HG03469 (cell line): Measurements from ENCODE around the gene GGT1.
"Not testable (repeated sequence)": the region's sequence is repeated elsewhere in the genome, so short reads cannot be mapped to it uniquely, and the experiment has no call there.

Experiments
- ATAC-seq: cut with Tn5 transposase; IDR thresholded peaks from one replicate; pipeline ENCODE4 v1.9.1; 2021; ENCODE audit warnings: mild to moderate bottlenecking, moderate library complexity, moderate number of reproducible peaks; ENCODE audit not compliant: unreplicated experiment

Gene GGT1

DNA sequence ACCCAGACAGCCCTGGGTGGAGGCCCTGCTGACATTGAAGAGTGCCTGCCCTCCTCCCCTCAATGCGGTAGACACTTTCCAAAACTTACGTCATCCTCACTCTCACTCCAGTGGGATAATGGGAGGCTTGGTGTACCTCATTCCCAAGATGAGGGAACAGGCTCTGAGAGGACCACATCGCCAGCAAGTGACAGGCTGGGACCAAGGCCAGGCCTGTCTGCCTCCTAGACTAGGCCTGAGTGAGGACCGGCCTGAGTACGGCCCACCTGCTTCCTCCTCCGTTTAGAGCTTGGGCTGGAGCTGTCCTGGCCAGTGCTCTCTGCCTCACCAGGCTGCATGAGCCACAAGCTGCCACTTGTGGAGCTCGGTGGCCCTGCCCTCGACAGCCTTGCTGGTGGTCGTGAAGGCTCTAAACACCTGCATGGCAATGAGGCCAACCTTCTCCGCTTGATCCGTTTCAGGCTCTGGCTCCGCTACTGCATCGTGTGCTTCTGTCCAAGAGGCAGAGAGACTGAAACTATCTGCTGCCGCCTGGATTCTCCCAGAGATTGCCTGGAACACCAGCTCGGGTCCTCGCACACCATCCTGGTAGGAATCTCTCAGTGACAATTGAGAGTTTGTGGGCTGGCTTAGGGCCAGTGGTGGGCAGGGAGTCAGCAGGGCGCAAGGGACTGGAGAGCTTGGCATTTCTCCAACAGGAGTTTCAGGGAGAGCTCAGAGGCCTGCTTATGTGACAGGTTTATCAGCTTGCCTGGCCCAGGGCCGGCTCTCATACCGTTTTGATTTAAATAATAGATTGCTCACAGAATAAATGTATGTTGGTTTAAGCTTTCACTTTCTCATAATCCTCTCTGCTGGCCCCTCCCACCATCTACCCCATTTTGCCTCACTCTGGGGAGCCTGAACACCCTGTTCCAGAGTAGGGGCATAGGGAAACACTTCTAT is 19.5 kb upstream of the GGT1 start:
- ATAC-seq = no peak

DNA sequence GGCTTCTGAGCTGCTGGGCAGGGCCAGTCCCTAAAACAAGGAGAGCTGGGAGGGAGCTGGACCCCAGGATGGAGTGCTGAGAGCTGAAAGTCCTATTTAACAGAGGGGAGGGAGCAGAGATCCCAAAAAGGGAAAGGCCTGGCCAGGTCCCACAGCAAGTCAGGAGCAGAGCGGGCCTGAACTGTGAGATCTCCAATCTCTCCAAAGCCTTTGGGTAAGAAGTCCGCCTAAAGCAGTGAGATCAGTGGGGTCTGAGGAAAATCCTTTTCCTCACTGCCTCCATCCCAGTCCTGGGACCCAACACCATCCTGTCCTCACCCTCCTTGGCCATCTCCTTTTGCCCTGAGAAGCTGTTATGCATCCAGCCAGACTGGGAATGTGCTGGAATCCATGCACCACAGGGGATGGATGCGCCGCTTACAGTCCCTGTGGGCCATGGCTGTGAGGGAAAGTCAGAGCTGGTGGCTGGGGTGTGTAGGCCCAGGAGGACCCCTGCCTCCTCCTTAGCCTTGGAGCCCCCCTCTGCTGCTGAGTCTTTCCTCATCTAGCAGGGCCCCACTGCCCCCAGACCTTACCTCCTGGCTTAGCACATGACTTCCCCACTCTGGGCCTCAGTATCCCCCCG is 18.7 kb upstream of the GGT1 start:
- ATAC-seq = no peak

DNA sequence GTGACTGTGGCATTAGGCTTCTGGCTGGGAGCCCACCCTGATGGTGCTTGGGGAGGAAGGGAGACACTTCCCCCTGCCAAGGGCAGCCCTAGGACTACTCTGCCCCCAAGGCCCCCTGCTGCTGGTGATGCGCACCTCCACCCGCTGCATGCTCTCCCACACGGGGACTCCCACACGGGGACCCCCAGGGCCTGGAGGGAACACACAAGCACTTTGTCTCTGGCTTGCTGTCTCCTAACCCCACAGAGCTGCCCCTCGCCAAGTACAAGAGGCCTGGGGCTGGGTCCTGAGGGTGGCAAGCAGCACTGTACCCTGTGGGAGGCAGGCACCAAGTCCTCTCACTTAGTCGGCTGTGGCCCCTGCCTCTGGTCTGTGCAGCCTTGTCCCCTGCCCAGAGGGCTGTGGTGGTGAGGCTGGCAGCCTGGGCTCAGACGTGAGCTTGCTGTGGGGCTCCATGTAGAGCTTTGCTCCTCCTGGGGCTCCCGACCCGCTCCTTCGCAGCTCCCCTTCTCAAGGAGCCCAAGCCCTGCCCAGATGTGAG is 18.1 kb upstream of the GGT1 start:
- ATAC-seq = no peak

DNA sequence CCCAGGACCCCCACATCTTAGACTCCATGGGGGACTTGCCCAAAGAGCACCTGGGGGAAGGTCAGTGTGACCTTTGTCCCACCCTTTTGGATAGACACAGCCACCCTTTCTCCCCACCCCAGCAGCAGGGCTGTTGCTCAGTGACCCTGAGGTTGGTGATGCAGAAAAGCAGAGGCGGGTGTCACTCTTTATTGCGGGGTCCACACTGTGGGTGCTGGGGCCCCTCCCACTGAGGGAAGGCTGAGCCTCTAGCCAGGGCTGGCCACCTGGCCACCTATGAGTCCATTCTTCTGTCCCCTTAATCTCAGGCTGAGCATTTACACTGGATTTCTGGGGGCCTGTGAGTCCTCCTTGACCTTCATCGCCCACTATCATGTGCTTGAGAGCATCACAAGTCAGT is 17.5 kb upstream of the GGT1 start:
- no peak for ATAC-seq

DNA sequence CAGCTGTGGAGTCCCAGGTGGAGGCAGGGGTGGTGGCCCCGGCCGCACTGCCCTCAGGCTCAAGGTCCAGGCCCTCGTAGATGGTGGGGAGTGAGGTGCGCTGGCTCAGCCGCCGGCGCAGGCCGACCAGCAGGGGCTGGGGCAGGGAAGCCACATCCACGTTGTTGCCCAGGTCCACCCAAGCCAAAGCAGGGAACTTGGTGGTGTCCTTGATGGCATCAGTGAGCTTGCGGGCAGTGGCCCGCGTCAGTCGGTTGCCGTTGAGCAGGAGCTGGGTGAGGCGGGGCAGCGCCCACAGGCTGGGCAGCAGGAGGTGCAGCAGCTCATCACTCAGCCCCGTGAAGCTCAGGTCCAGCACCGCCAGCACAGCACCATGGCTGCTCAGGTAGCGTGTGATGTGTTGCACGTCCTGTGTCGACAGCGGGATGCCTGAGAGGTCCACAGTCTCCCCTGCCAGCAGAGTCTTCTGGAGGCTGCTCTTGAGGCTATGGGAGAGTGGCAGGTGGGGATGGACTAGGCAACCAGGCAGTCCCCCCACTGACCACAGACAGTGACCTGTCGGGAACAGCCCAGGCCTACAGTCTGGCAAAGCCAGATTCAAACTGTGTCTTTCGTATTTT is 17.0 kb upstream of the GGT1 start:
- no peak for ATAC-seq

DNA sequence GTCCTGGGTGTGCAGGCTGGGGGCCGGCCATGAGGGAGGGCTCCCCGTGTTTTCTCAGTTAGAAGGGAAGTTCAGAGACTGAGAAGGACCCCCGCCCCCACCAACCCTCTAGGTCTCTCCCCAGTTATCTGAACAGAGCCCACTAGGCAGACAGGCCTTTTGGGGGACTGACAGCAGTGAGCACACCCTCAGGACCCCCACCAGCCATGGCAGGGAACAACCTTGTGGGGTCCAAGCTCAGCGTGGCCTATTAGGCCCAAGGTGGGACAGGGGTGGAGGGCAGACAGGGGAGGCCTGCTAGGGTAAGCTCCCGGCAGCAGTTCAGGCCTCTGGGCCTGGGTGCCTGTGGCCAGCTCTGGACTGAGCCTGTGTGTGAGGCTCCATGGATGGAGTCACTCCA is 15.7 kb upstream of the GGT1 start:
- no peak for ATAC-seq

DNA sequence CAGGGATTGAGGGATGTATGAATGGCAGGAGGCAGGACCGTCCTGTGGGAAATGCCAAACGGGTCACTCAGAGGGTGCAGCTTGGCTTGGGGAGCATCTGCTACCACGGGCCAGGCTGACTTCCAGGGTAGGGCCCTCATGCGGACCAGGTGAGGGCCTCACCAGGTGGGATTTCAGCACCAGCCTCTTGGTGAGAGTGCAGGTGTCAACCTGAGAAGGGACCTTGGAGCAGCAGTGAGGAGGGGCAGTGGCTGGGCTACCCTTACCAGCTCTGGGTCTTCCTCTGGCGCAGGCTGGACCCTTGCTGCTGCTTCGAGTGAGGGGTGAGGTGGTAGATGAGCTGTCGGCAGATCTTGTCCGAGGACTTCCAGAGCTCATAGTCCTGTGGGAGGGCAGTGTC is 15.0 kb upstream of the GGT1 start:
- ATAC-seq = no peak

DNA sequence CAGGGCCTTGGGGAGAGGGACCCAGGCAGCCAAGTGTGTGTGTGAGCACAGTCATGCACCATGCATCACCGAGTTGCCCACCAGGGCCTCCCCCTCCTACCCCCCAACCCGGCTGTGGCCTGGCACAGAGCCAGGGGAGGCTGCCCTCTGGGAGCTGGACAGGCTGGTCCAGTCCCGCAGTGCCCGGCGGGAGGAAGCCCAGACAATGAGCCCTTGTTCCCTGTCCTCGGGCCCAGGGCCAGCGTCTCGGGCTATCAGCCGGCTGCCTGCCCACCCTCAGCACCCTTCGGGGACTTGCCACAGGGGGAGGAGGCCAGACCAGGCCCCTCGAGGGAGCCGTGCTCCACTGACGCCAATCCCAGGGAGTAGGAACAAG is 14.6 kb upstream of the GGT1 start:
- no peak for ATAC-seq

DNA sequence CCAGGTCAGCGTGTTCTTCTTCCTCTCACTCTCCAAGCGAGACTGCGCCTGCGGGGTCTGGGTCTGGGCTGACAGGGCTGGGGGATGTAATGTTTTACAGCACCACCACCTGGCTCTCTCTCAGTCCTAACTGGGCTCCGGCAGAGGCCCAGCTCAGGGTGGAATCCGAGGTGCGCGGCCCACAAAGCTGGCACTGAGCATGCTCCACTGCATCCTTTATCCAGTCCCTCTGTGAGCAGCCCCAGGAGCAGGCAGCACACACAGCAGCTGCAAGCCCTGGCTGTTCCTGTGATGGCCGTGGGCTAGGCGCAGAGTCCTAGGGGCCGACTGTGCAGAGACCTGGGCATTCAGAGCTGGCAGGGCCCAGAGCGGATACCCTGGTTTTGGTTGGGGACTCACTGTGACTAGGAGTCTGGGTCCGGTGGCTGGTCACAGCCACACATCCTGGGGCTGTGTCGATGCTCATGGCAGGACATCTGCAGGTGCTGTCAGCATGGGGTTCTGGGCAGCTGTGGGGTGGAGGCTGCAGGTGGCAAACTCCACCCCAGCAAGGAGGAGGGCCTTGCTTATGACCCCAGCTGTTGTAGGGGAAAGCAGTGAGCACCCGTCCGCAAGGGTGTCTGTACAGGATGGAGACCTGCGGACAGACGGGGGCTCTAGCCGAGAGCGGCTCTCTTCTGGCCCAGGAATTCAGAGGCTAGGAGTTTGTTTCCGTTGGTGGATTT is 14.1 kb upstream of the GGT1 start:
- no peak for ATAC-seq

DNA sequence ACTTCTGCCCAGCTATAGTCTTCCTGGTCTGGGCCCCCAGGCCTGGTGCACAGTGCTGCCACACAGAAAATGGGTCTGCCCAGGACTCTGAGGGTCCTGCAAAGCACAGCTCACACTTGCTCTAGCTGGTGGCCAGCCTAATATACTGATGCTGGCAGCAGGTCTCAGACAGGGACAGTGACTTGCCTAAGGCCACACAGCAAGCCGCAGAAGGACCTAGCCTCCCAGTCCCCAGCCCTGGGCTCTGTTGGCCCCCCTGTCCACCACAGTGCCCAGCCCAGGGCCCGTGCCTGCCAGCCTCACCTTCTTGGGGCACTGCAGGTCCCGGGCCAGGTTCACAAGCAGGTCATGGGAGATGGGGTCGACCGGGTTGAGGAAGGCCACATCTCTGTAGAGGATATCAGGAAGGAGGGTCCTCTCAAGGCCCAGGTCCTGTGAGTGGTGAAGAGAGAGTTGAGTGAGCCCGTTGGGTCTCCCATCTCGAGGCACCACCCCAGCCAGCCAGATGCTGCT is 13.4 kb upstream of the GGT1 start:
- ATAC-seq = no peak

DNA sequence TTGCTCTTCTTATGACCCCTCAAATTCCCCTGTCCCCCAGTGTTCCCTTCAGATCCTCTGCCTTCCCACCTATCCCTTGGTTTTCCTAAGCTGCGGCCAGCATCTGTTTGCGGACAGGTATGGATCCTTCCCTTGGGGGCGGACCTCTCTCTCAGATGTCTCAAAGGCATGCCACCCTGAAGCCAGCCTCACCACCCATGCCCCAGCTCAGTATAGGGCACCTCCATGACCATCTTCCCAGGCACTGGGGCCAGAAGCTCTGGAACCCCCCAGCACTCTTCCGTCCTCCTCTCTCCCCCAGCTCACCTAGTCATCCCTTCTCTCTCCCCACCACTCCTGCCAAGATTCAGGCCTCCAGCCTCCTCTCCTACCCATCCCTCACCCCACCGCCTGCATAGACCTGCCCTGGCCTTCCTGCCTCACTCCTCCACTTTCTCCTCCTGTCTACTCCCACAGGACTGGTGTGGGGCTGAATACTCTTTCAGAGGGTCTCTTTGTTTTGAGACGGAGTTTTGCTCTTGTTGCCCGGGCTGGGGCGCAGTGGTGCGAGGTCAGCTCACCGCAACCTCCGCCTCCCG is 12.3 kb upstream of the GGT1 start:
- ATAC-seq = no peak

DNA sequence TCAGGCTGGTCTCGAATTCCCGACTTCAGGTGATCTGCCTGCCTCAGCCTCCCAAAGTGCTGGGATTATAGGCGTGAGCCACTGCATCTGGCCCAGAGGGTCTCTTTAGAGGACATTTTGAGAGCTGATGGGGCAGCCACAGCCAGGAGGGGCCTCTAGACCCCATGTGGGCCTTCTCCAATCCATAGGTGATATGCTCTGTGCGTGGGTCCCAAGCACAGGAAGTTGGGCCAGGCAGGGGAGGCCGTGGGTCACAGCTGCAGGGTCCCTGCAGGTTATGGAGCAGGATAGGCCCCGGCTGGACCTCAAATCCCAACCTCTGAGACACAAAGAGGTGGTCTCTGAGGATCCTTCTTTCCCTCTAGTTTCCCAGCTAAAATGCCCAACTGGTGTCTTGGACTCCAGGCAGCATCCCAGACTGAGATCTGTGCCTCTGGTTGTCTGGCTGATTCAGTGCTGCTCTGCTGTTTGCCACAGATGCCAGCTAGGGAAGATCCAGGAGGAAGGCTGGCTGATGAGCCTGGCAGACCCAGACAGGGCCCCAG is 11.6 kb upstream of the GGT1 start:
- no peak for ATAC-seq

DNA sequence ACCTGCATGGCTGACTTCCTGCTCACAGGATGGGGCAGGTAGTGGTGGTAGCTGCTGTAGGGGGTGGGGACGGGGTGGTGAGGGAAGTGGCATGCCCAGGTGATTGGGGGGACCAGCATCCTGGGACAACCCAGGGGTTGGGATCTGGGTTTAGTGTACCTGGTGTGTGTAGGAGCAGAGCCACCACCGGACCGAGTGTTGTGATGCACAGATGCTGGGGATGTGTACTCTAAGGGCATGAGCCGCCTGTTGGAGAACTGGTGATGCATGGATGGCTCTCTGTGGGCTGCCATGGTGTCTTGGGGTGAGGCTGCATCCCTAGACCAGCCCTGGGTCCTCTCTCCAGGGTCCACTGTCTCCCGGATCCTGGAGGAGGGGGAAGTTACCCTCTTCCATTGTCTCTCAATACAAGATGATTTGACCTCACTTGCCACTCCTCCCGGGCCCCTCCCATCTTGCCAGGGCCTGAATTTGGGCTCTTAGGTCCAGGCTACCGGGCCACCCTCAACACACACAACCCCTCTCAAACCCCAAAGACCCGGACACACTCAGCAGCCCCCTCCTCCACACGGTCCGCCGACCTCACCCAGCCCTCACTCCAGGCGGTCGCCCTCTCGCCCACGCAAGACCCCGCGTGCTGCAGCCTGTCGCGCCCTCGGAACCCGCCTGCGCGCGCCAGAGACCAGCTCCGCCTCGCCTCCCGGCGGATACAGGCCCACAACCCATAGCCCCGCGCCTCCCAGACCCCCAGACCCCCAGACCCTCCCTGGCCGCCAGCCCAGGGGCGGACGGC is 10.7 kb upstream of the GGT1 start:
- no peak for ATAC-seq

DNA sequence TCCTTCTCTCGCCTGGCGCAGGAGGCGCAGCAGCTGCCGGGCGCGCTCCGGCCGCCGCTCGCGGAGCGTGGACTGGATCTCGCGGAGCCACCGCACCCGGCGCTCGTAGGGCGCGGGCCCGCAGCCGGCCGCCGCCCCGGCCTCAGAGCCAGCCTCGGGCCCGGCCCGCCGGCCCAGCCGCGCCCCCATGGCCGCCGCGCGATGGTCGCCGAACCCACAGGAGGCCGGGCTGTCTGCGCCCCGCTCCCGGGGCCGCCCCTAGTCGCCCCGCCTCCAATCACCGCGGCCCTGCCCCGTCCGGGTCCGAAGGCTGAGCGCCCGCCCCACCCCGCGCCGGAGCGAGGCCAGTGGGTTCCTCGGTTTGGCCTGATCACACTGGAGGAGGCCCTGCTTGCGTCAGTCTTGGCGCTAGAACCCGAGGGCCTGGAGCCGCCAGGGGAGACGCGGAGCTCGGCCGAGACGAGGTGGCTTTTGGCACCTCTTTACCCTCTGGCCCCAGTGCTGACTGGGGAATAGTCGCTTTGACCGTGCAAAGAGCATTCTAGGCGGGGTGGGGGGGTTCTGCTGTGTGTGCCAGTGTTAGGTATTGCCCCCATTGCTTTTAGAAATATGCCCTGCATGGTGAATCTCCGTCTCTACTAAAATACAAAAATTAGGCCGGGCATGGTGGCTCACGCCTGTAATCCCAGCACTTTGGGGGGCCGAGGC is 10.0 kb upstream of the GGT1 start, which contains the start of gene LRRC75B:
TSS of gene LRRC75B (minus strand) at position 223 of the 708 bp plus-strand sequence. CDS start at position 189, 34 bp downstream.
- ATAC-seq = no peak

DNA sequence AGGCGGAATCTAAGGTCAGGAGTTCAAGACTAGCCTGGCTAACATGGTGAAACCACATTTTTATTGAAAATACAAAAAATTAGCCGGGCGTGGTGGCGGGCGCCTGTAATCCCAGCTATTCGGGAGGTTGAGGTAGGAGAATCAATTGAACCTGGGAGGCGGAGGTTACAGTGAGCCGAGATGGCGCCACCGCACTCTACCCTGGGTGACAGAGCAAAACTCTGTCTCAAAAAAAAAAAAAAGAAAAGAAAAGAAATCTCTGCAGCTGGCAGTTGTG is 9.5 kb upstream of the GGT1 start:
- not testable (repeated sequence) for ATAC-seq

DNA sequence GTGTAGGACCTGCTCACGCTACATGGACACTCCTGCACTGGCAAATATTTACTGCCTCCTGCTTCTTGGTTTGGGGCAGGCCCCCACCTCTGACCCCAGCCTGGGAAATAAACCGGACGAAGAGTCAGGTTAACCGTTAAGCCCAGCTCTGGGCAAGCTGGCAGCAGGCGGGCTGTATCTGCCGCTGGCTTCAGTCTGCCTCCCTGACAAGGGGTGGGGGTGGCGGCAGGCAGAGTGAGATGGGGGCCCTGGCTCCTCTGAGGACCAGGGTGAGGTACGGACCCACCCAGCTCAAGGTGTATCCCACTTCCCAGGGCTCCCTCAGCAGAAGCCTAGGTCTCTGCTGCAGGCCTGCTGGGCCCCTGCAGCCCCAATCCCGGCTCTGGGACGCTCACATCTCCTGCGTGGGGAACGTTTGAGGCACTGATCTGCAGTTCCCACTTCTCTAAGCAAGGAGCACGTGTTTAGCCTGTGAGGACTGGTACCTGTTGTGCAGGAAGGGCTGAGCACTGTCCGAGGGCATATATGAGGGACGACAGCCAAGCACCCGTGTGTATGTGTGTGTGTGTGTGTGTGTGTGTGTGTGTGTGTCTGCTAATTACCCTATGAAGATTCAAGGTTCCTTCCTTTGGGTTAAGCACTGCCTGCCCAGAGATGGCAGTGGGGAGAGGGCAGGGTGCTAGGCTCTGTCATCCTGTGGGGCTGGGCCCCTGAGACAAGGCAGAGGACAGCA is 9.0 kb upstream of the GGT1 start:
- ATAC-seq = no peak

DNA sequence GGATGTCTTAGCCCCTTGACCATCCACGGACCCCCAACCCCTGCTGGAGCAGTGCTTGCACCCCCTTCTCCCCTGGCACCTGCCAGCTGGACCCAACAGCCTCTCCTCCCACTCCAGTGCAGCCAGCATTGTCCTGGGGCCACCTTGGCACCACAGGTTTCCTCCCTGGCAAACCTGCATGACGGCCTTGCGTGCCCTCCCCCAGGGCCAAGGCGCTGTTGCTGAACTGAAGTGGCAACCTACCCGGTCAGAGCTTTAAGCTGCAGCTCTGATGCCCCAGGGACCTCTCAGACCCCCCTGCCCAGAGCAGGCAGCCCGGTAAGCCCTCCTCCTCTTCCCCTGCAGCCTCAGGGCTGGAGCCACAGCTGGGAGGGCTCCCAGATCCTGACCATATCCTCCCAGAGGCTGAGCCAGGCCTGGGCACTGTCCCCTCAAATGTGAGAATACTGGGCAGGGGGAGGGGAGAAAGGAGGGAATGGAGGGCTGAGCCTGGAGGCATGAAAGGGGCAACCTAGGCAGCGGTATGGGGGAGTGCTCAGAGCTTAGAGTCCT is 8.3 kb upstream of the GGT1 start:
- ATAC-seq = no peak

DNA sequence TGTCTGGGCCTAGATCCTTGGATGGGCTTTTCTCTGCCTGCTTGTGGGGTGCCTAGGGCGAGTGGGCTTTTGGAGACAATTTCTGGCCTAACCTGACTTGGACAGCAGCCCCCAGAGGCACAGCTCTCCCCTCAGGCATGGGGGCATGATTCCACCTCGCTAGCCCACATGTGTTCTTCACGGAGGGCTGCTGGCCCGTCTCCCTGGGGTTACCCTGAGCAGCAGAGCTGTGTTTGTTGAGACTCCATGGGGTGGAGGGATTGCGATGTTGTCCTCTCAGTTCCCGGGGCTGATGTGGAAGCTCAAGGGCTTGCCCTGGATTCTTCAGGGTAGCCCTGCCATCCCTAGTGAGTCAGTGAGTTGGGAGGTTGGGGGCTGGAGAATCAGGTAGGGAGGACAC is 7.8 kb upstream of the GGT1 start:
- no peak for ATAC-seq
